GM06990 (cell line): ENCODE measurements around the gene DNMT3B.

Experiments
- DNase-seq: peaks from one replicate; pipeline ENCODE4 v3.0.0-alpha.2; 2011; ENCODE audit not compliant: insufficient read length; ENCODE audit errors: extremely low read depth
- H3K27me3 ChIP-seq: replicated peaks from 2 replicates; pipeline ENCODE4 v1.6.0; 2011; ENCODE audit warnings: low read length; ENCODE audit not compliant: control insufficient read depth, insufficient read depth
- H3K36me3 ChIP-seq: 2 replicates; pipeline ENCODE4 v1.5.1; 2011; ENCODE audit warnings: low read length; ENCODE audit not compliant: control insufficient read depth, insufficient read depth
- H3K4me3 ChIP-seq: replicated peaks from 2 replicates; pipeline ENCODE4 v1.5.1; 2011; ENCODE audit warnings: low read depth, mild to moderate bottlenecking, control low read depth, low read length
- CTCF ChIP-seq: IDR thresholded peaks from 2 replicates; pipeline ENCODE4 v1.5.1; 2011; ENCODE audit warnings: low read length, control low read depth, mild to moderate bottlenecking, inconsistent platforms; ENCODE audit not compliant: insufficient read depth, poor library complexity, severe bottlenecking

DNMT3B gene

GRCh38 chr20:32822225-32822624 is 60.0 kb downstream of the DNMT3B start:
- Histone ChIP-seq H3K27me3 (no peaks in the 10 kb centered on the region), H3K36me3 (peaks cover 3% of the 10 kb centered on the region; the same call in 1 of the 2 replicates), H3K4me3 (no peak overlapping the region)
- no peak for TF ChIP-seq CTCF
- DNase-seq, result no peak

- DNase-seq, result no peak
- no peaks in the 10 kb centered on the region for H3K27me3 ChIP-seq
- TF ChIP-seq CTCF, result no peak
- peaks cover 5% of the 10 kb centered on the region; the same call in 1 of the 2 replicates for H3K36me3 ChIP-seq
- no peak overlapping the region for H3K4me3 ChIP-seq
Measured at GRCh38 chr20:32823078-32823477, 60.9 kb downstream of the DNMT3B start.

GRCh38 chr20:32823737-32824588 is 61.8 kb downstream of the DNMT3B start:
- no peak for DNase-seq
- peaks cover 8% of the 10 kb centered on the region for H3K36me3 ChIP-seq

GRCh38 chr20:32828029-32828680 is 66.0 kb downstream of the DNMT3B start:
- TF ChIP-seq CTCF, result no peak
- no peak for DNase-seq
- peaks cover 13% of the 10 kb centered on the region for H3K36me3 ChIP-seq

More at GRCh38 chr20:32823737-32824588, 61.8 kb downstream of the DNMT3B start:
- Histone ChIP-seq H3K4me3 (no peak overlapping the region), H3K27me3 (no peaks in the 10 kb centered on the region)
- TF ChIP-seq CTCF, result no peak

GRCh38 chr20:32829311-32830005 is 67.3 kb downstream of the DNMT3B start:
- H3K4me3 ChIP-seq, result no peak overlapping the region
- peaks cover 15% of the 10 kb centered on the region for H3K36me3 ChIP-seq
- no peaks in the 10 kb centered on the region for H3K27me3 ChIP-seq
- no peak for TF ChIP-seq CTCF
- no peak for DNase-seq

More at GRCh38 chr20:32828029-32828680, 66.0 kb downstream of the DNMT3B start:
- Histone ChIP-seq H3K4me3 (no peak overlapping the region), H3K27me3 (no peaks in the 10 kb centered on the region)
